ENCODE measurements around the gene BOLA2B.
"Not testable (repeated sequence)": the region's sequence is repeated elsewhere in the genome, so short reads cannot be mapped to it uniquely, and the experiment has no call there.

BOLA2B gene

DNA sequence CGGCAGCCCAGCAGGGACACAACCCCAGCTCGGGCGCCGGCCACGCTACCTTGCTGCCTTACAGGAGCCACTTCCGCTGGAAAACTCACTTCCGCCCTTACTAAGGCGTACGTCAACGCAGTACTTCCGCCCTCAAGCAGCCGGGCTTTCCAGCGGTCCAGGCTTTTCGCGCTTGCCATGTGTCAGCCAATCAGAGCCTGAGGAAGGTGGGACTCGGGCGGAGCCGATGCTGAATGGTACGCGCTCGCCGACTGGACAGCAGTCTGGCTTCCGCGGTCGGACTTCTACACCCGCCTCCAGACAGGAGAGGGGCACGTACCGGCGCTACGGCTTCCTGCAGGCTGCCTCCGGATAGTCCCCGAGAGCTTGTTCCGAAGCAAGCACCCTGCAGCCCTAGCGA, at the start of gene BOLA2B, which contains the start of gene SLX1A:
Gene BOLA2B (minus strand): TSS at position 52 of the 400 bp plus-strand sequence. CDS start 71 bp downstream, outside the sequence.
Gene SLX1A (plus strand): TSS at position 261 of the 400 bp plus-strand sequence. CDS start 210 bp downstream, outside the sequence.
- in situ Hi-C loops (cut with HindIII; ENCODE audit: low sequenced_read_pairs) = not testable (repeated sequence)

DNA sequence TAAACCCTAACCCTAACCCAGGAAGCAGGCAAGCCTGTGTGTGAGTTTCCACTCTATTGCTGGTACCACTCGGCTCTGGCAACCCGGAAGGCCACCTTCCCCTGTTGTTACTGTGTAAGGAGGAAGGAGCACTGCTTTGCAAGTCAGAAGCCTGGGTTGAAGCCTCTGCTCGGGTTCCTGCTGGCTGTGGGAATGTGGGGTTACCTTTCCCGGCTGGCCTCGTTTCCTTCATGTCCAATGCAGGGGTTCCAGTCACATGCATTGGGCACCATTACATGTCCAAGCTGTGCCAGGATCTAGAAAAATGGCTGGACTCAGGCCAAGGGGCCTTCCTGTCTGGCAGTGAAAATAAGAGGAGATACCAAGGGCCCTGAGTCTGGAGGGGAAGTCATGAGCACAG, 23.6 kb upstream of the BOLA2B start:
- in situ Hi-C loops (cut with HindIII; ENCODE audit: low sequenced_read_pairs) = not testable (repeated sequence)

DNA sequence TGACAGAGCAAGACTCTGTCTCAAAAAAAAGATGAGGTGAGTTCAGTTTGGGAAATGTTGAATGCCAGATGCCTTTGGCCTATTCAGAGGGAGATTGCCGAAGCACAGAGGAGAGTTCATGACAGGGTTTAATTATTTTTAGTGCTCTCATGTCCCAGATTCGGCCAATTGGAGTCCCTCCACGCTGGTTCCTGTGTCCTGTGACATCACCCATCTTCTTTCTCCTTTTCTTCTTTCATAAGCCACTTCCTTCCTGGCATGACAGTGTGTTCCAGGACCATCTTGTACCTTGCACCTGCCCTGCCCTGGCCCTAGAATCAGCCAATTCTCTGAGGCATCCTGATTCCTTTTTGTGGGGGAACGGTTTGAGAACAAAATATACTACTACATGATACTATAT, 17.9 kb upstream of the BOLA2B start:
- in situ Hi-C loops (cut with HindIII; ENCODE audit: low sequenced_read_pairs) = not testable (repeated sequence)

DNA sequence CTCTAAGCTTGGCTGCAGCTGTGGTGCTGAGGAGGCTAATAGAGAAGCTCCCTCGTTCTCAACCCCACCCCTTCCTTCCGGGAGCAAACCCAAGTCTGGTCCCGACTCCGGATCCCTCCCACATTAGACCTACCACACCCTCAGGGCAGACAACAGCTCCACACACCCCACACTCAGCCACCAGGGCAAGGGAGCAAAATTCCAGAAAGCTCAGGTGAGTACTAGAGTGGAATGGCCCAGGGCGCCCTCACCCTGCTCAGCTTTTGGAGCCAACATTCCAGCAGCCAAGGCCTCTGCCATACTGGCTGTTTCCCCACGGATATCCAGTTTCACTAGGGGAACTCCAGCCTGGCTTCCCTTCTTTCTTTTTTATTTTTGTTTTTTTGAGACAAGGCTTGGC, 15.6 kb upstream of the BOLA2B start:
- in situ Hi-C loops (cut with HindIII; ENCODE audit: low sequenced_read_pairs) = not testable (repeated sequence)

DNA sequence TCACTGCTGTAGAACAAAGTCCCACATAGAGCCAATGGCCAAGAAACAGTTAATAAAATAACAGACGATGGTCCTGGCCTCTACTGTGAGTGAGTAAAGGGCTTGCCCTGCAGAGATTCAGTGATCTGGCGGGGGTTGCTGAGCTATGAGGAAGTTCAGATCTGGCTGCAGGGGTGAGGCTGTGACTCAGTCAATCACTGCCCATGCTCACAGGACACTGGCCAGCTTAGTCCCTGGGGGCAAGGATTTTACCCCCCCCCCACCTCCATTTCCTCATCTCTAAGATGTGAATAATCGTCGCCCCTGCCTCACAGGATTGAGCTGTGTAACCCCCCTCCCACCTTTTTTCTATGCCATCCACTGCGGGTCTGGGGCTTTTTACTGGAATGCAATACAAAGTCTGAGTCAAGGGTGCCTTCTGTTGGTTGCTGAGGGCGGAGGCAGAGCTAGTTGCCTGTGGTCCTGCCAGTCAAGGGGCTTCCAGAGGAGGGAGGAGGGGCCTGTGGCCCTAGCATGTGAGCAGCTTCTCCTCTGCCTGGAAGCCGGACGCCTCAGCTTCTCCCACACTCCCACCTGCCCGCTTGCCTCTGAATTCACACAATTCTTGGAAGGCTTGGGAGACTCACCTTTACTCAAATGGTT, 13.7 kb upstream of the BOLA2B start:
- in situ Hi-C loops (cut with HindIII; ENCODE audit: low sequenced_read_pairs) = not testable (repeated sequence)

DNA sequence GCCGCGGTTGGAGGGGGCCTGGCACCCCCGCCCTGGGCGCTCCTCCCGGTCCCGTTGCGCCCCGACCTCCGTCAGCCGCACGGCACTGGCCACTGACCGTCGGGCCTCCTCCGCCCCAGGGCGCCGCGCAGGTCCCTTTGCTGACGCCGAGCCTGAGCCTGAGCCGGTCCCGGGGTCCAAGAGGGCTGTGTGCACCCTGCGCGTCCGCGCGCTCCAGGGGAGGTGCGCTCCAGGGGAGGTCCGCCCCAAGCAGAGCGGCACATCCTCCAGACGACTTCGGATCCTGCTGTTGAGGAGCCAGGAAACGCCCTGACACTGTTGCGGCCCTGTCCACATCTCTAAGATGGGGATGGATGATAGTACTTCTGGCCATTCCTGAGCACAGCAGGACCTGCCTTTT, 12.8 kb upstream of the BOLA2B start:
- in situ Hi-C loops (cut with HindIII; ENCODE audit: low sequenced_read_pairs) = not testable (repeated sequence)

DNA sequence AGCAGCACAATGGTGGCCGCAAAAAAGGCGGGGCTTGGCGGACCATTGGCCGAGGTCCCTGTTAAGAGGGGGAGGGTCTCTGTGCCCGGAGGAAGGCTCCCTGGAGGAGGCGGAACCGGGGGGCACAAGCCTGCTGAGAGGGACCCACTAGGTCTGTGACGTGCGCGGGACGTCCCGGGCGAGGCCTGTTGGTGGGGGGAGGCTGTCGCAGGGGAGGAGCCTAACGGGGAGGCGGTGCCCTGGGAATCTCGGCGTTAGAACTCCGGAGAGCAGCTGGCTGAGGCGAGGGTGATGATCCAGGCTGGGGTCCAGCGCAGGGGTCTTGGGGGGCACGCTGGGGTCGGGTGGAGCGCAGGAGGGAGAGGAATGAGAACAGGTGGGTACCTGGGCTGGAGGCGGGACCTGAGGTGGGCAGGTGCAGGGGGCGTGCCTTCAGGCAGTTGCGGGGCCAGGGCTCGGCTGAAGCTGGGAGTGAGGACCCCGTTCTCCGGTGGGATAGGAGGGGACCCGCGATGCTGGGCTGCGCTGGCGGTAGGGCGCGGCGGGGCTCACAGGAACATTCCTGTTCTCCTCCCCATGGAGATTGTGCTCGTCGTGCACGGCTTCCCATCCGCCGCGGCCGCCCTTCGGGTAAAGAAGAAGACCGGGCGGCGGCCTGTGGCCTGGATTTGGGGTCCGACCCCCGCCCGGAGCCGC, 12.2 kb upstream of the BOLA2B start:
- in situ Hi-C loops (cut with HindIII; ENCODE audit: low sequenced_read_pairs) = not testable (repeated sequence)

DNA sequence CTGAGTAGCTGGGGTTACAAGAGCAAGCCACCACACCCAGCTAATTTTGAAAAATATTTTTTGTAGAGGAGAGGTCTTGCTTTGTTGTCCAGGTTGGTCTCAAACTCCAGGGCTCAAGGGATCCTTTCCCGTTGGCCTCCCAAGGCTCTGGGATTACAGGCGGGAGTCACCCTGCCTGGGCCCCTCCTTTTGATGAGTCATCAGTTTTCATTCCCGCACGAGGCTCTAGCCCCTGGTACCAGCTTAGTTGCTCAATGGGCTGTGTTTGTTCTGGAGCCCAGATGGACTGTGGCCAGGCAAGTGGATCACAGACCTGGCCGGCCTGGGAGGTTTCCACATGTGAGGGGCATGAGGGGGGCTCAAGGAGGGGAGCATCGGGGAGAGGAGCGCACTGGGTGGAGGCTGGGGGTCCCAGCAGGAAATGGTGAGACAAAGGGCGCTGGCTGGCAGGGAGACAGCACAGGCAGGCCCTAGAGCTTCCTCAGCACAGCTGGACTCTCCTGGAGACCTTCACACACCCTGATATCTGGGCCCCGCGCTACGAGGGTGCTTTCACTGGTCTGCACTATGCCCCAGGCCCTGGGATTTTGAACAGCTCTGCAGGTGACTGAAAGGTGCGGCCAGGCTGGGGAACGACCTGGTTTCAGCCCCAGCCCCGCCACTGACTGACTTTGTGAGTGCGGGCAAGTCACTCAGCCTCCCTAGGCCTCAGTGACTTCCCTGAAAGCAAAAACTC, 6.3 kb upstream of the BOLA2B start:
- in situ Hi-C loops (cut with HindIII; ENCODE audit: low sequenced_read_pairs) = not testable (repeated sequence)

DNA sequence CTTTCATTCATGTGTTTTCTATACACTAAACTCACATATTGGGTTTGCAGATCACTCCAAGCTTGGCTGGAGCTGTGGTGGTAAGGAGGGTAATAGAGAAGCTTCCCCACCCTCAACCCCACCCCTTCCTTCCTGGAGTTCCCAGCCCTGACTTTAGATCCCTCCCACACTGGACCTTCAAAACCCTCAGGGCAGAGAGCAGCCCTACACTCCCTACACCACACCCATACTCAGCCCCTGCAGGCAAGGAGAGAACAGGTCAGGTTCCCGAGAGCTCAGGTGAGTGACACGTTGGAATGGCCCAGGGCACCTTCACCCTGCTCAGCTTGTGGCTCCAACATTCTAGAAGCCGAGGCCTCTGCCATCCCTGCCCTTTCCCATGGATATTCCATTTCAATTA, 5.6 kb upstream of the BOLA2B start, which contains the start of gene SULT1A3:
Gene SULT1A3 (plus strand): TSS at position 207 of the 400 bp plus-strand sequence. CDS start 1,474 bp downstream, outside the sequence.
- in situ Hi-C loops (cut with HindIII; ENCODE audit: low sequenced_read_pairs) = not testable (repeated sequence)

DNA sequence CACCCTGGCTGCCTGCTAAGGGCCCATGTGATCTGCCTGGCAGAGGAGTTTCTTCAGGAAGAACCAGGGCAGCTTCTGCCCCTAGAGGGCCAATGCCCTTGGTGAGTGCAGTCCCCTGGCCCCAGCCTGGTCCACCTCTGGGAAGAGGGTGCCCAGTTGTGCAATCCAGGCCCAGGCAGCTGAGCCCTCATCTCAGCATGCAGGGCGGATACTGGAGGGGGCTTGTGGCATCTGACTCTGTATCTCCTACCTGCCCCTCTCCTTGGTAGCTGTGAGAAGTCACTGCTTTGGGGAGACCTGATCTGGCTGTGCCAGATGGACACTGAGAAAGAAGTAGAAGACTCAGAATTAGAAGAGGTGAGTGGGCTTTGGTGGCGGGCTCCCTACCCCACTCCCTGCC, 3.5 kb upstream of the BOLA2B start:
- in situ Hi-C loops (cut with HindIII; ENCODE audit: low sequenced_read_pairs) = not testable (repeated sequence)

DNA sequence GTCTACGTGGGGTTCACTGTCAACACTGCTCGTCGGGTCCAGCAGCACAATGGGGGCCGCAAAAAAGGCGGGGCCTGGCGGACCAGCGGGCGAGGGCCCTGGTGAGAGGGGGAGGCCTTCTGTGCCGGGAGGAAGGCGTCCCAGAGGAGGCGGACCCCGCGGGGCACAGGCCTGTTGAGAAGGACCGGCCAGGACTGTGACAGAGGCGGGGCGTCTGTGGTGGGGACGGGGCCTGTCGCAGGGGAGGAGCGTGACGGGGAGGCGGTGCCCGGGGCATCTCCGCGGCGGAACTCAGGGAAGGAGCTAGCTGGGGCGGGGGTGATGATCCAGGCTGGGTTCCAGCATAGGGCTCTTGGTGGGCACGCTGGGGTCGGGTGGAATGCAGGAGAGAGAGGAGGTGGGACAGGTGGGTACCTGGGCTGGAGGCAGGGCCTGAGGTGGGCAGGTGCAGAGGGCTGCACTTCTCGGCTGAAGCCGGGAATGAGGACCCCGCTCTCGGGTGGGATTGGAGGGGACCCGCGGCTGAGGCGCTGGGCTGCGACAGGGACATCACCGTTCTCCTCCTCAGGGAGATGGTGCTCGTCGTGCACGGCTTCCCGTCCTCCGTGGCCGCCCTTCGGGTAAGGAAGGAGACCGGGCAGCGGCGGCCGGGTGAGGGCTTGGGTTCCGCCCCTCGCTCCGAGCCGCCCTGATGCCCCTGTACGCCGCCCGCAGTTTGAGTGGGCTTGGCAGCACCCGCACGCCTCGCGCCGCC, 883 bp upstream of the BOLA2B start:
- in situ Hi-C loops (cut with HindIII; ENCODE audit: low sequenced_read_pairs) = not testable (repeated sequence)

DNA sequence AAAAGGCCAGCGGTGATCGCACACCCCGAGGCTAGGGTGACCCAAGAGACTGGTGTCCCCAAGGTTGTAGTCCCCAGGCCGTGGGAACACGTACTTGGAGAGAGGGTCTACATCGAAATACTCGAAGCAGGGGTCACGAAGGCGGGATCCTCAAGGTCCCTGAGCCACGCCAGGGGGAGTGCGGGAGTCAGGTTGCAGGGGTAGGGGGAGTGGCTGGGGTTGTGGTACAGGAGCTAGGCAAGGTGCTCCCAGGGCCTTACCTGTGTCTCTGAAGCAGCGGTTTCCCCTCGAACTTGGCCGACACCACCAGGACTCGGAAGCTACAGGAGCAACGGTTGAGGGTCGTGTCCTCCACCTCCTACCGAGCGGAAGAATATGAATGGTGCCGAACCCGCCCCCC, 368 bp downstream of the BOLA2B start:
- in situ Hi-C loops (cut with HindIII; ENCODE audit: low sequenced_read_pairs) = not testable (repeated sequence)

DNA sequence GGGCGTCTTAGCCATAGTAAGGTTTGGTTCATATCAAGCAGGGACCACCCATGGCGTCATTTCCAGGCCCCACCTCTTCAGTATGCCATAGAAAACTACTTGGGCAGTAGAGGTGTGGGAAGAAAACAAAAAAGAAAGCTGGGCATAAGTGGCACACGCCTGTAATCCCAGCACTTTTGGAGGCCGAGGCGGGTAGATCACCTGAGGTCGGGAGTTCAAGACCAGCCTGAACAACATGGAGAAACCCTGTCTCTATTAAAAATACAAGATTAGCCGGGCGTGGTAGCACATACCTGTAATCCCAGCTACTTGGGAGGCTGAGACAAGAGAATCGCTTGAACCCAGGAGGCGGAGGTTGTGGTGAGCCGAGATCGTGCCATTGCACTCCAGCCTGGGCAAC, 2.3 kb downstream of the BOLA2B start:
- in situ Hi-C loops (cut with HindIII; ENCODE audit: low sequenced_read_pairs) = not testable (repeated sequence)

DNA sequence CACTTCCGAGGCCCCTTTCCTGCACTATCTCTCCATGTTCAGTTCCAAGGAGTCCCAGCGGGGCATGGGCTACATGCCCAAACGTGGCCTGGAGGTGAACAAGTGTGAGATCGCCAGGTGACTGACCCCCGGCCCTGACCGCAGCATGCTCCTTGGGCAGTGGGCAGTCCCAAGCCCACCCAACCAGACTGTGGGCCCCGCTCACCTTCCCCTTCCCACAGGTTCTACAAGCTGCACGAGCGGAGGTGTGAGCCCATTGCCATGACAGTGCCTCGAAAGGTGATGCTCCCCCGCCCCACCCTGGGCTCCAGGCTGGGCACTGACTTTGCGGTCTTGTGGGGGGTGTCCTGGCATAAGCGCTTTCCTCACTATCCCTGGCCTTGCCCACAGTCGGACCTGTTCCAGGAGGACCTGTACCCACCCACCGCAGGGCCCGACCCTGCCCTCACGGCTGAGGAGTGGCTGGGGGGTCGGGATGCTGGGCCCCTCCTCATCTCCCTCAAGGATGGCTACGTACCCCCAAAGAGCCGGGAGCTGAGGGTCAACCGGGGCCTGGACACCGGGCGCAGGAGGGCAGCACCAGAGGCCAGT, 5.4 kb downstream of the BOLA2B start:
- in situ Hi-C loops (cut with HindIII; ENCODE audit: low sequenced_read_pairs) = no loop called here

DNA sequence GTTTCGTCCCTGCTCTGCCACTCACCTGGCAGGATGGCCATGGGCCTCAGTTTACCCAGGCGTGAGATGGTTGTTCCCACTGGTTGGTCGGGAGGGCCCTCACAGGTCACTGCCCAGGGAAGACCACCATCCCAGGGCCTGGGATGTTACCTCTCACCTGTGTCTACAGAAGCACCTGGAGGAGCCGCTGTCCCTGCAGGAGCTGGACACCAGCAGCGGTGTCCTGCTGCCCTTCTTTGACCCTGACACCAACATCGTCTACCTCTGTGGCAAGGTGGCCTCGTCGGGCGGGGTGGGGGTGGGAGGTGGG, 6.0 kb downstream of the BOLA2B start:
- in situ Hi-C loops (cut with HindIII; ENCODE audit: low sequenced_read_pairs) = no loop called here

DNA sequence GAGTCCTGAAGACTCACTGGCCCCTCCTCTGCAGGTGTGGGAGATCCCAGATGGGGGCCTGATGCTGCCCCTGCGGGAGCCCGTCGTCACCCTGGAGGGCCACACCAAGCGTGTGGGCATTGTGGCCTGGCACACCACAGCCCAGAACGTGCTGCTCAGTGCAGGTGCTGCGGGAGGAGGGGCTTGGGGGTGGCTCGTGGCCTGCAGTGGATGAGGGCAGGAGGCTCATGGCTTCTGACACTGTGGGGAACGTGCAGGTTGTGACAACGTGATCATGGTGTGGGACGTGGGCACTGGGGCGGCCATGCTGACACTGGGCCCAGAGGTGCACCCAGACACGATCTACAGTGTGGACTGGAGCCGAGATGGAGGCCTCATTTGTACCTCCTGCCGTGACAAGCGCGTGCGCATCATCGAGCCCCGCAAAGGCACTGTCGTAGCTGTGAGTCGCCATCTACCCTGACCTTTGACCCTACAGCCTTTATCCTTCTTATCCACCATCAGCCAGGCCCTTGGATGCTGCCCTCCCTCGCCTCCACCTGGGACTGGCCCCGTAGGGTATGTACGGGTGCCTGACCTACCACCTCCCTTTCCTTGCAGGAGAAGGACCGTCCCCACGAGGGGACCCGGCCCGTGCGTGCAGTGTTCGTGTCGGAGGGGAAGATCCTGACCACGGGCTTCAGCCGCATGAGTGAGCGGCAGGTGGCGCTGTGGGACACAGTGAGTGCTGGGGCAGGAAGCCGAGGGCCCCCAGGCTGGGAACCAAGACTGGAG, 6.5 kb downstream of the BOLA2B start:
- in situ Hi-C loops (cut with HindIII; ENCODE audit: low sequenced_read_pairs) = no loop called here

DNA sequence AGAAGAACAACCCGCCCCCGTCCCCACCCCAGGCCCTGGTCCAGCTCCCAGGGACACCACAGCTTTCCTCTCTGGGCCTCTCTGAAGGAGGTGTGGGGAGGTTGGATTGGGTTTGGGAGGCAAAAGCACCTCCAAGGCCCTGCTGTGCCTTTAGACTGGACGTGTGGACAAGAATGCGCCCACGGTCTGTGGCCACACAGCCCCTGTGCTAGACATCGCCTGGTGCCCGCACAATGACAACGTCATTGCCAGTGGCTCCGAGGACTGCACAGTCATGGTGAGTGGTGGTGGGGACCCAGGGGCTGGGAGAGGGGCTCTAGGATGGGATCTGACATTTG, 7.1 kb downstream of the BOLA2B start:
- in situ Hi-C loops (cut with HindIII; ENCODE audit: low sequenced_read_pairs) = no loop called here

DNA sequence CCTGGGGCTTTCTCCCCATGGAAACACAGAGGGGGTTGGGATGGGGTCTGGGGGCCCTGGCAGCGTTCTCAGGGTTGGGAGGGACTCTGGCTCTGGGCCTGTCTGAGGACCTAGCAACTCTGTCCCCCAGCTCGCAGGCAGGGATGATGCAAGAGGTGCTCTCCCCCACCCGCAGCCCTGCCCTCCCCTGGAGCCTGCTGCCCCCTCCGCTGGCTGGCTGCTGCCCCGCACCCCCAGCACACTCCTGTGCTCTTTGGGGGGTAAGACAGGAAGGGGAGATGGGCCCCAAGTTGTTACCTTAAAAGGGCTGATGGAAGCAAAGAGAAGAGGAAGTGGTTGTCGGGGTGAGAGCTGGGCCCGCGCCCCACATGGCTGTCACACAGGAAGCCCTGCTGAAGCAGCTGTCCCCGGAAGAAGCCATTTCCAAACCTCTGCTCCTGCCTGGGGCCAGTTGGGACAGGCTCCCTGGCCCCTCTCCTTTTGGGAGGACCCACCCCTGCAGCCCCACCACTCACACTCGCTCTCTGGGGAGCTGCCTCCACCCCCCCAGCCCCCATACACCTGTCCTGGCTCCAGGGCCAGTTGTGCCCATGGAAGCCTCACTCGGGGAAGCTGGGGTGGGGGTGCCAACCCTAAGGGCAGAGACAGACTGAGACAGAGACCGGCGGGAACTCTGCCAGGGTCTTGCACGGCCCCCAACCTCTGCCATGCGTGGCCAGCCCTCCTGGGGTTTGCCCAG, 7.6 kb downstream of the BOLA2B start:
- in situ Hi-C loops (cut with HindIII; ENCODE audit: low sequenced_read_pairs) = no loop called here

DNA sequence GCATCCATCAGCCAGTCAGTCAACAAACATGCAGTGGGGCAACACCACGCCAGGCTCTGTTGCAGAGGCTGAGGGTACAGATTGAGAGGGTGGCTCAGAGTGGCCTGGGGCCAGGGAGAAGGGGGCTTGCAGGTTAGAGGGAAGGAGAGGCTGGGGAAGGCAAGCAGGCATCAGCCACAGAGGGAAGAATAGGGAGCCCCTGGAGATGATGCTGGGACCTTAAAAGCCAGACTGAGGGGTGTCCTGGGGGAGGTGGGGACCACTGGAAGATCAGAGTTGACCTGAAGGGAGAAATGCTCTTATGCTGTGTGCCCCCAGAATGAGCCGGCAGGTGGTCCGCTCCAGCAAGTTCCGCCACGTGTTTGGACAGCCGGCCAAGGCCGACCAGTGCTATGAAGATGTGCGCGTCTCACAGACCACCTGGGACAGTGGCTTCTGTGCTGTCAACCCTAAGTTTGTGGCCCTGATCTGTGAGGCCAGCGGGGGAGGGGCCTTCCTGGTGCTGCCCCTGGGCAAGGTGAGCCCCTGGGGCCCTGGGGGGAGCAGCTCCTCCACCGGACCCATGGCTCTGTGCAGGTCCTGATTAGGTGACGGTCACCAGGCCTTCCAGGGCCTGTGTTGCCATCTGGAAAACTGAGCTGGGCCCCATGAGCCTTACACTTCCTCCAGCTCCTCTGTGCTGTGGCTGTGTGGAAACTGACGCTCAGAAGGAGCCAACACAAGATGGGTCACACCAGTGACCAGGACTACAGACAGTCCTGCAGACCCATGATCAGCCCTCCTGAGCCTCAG, 8.4 kb downstream of the BOLA2B start:
- in situ Hi-C loops (cut with HindIII; ENCODE audit: low sequenced_read_pairs) = no loop called here

All from DLD1 (cell line).